B cell (primary cell): ENCODE measurements around the gene NUPR1.

Experiments used
- CTCF ChIP-seq: fragments of 200-600 bp; IDR thresholded peaks from one replicate; pipeline ENCODE4 v1.8.0; 2022; ENCODE audit warnings: antibody characterized with exemption, mild to moderate bottlenecking
- EZH2 ChIP-seq: IDR thresholded peaks from 2 replicates; pipeline ENCODE4 v1.6.1; 2012; ENCODE audit warnings: borderline replicate concordance, low read depth, mild to moderate bottlenecking, moderate library complexity, low read length; ENCODE audit not compliant: insufficient read depth, poor library complexity, severe bottlenecking

- no peak for TF ChIP-seq CTCF
- no peak for TF ChIP-seq EZH2
Measured at GRCh38 chr16:28511801-28512789, 26.7 kb downstream of the NUPR1 start.
